ENCODE results near the gene CCDC85C. TPM values are rescaled to one million over a fixed set of nuclear protein-coding genes. Genes with fewer than 3 reads are reported as not detected.

The CCDC85C gene
- total and polyA plus RNA-seq, 2 experiments from 2014 or later: 4.5 to 24.9 TPM

DNA sequence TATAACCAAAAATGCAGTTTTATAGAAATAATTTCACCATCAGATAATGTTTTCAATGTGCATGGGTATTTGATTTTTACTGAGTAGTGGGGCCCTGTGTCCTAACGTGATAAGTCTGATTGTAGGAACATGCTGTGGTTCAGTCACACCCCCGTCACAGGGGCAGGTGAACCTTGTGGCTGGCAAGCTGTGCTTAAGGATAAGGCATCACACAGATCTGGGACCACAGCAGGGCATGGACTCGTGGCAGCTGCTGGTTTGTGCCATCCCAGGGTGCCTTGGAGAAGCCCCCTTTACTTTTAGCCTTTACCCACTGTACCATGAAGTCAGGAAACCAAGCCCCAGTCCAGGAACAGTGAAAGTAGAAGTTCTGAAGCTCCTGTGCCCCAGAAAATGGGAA, 106.1 kb downstream of the CCDC85C start (continued):
- TF ChIP-seq ZNF462 (CRISPR knock-in tag; IDR thresholded peaks at IDR 0.05) (no peak), CREB1 (CRISPR knock-in tag; IDR thresholded peaks at IDR 0.05; ENCODE audit: low read depth) (no peak), EZH2 (IDR thresholded peaks at IDR 0.05; ENCODE audit: low read depth, unreplicated experiment) (no peak), POLR2AphosphoS5 (IDR thresholded peaks at IDR 0.05; ENCODE audit: low read depth) (no peak), ZNF331 (CRISPR knock-in tag; IDR thresholded peaks at IDR 0.05; ENCODE audit: low read depth) (no peak)
- TF ChIP-seq, protein P1, sequence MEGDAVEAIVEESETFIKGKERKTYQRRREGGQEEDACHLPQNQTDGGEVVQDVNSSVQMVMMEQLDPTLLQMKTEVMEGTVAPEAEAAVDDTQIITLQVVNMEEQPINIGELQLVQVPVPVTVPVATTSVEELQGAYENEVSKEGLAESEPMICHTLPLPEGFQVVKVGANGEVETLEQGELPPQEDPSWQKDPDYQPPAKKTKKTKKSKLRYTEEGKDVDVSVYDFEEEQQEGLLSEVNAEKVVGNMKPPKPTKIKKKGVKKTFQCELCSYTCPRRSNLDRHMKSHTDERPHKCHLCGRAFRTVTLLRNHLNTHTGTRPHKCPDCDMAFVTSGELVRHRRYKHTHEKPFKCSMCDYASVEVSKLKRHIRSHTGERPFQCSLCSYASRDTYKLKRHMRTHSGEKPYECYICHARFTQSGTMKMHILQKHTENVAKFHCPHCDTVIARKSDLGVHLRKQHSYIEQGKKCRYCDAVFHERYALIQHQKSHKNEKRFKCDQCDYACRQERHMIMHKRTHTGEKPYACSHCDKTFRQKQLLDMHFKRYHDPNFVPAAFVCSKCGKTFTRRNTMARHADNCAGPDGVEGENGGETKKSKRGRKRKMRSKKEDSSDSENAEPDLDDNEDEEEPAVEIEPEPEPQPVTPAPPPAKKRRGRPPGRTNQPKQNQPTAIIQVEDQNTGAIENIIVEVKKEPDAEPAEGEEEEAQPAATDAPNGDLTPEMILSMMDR (conservative IDR thresholded peaks at IDR 0.05; ENCODE audit: low read depth in 2 of 2): no peak

DNA sequence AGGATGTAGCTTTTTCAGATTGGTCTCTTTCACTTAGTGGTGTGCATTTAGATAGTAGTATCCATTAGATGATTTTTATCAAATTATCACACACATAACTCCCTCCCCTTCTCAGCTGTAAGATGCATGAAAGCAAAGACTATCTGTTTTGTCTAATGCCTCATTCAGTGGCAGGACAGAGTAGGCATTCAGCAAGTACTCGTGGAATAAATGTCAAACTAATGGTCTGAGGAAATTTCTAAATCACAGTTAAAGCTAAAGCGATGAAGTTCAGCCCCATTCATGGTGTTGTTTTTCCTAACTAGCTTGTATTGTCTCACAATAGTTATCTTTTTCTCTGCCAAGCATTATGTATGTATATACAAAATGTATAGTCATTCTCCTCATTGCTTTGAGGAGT, 106.7 kb downstream of the CCDC85C start:
- Mint-ChIP-seq H3K4me1 (peaks cover 3% of the 10 kb centered on the region; the same call in 2 of the 3 replicates), H3K9me3 (no peaks in the 10 kb centered on the region), H3K27me3 (ENCODE audit: insufficient read depth, low read depth, poor library complexity) (no peaks in the 10 kb centered on the region), H3K27ac (no peak overlapping the region), H3K36me3 (ENCODE audit: low read depth) (peaks cover 48% of the 10 kb centered on the region), H3K4me3 (no peak overlapping the region)
- no peak overlapping the region for H3K4me2 ChIP-seq
- H3F3A ChIP-seq (replicated peaks; ENCODE audit: low read depth): 0 out of 2 replicates have a peak, but pooled peaks cover 3% of the 10 kb centered on the region
- H3K27ac ChIP-seq (ENCODE audit: low read depth): no peak overlapping the region
- no peaks in the 10 kb centered on the region for H3K9me2 ChIP-seq (ENCODE audit: insufficient read depth)
- no peaks in the 10 kb centered on the region for H3K27me3 ChIP-seq (ENCODE audit: insufficient read depth)
- H3K36me3 ChIP-seq (ENCODE audit: insufficient read depth): peaks cover 57% of the 10 kb centered on the region
- H2AFZ ChIP-seq: no peak overlapping the region
- peaks cover 5% of the 10 kb centered on the region; the same call in 1 of the 2 replicates for H3K4me1 ChIP-seq (ENCODE audit: insufficient read depth)
- DNase-seq (ENCODE audit: low spot score) (no peak), ATAC-seq (no peak)
- peaks cover 23% of the 10 kb centered on the region; the same call in 1 of the 2 replicates for H4K20me1 ChIP-seq (replicated peaks; ENCODE audit: insufficient read depth)
- no peak overlapping the region for H3K4me3 ChIP-seq
- peaks cover 29% of the 10 kb centered on the region for H3K79me2 ChIP-seq (replicated peaks; ENCODE audit: insufficient read depth)
- no peak for TF ChIP-seq ZNF114 (CRISPR knock-in tag; IDR thresholded peaks at IDR 0.05)
